ENCODE results near the gene PPM1E. TPM values are rescaled to one million over a fixed set of nuclear protein-coding genes. Genes with fewer than 3 reads are reported as not detected.
"Not testable (repeated sequence)": the region's sequence is repeated elsewhere in the genome, so short reads cannot be mapped to it uniquely, and the experiment has no call there.

The PPM1E gene
- total and polyA plus RNA-seq, 2 experiments from 2014 or later, result not detected

GRCh38 chr17:58947411-58947810, 191.8 kb downstream of the PPM1E start:
- Histone ChIP-seq H3K9ac (no peak overlapping the region), H3K9me3 (ENCODE audit: low read depth) (no peaks in the 10 kb centered on the region), H4K20me1 (ENCODE audit: insufficient read depth) (no peaks in the 10 kb centered on the region), H3K79me2 (ENCODE audit: insufficient read depth) (no peaks in the 10 kb centered on the region), H3K36me3 (ENCODE audit: low read depth) (no peaks in the 10 kb centered on the region), H3K4me2 (ENCODE audit: unreplicated experiment) (no peak overlapping the region), H3K27me3 (replicated peaks; ENCODE audit: insufficient read depth) (no peaks in the 10 kb centered on the region), H3F3A (ENCODE audit: insufficient read depth) (no peaks in the 10 kb centered on the region), H3K4me3 (no peak overlapping the region), H2AFZ (no peak overlapping the region), H3K9me2 (ENCODE audit: insufficient read depth) (no peaks in the 10 kb centered on the region), H3K27ac (no peak overlapping the region), H3K4me1 (ENCODE audit: insufficient read depth) (no peaks in the 10 kb centered on the region)
- in situ Hi-C loops (cut with MboI), result no loop called here
- 39 to 50% methylated on average over 2 to 3 of the region's 3 CpGs for WGBS, 2 experiments (ENCODE audit: low coverage in 1 of 2, low lambda C conversion rate in 2 of 2, missing lambda C conversion rate in 2 of 2)
- no peak for DNase-seq
- TF ChIP-seq EZH2 (IDR thresholded peaks at IDR 0.05; ENCODE audit: insufficient read depth, poor library complexity, severe bottlenecking), result no peak
- TF ChIP-seq EZH2phosphoT487 (IDR thresholded peaks at IDR 0.05; ENCODE audit: insufficient read depth, low read depth), result no peak

- H3K27ac ChIP-seq, result no peak overlapping the region
- no peaks in the 10 kb centered on the region for H3K36me3 ChIP-seq (ENCODE audit: low read depth)
- no peak overlapping the region for H2AFZ ChIP-seq
- H3K4me2 ChIP-seq (ENCODE audit: unreplicated experiment), result no peak overlapping the region
- H3K4me1 ChIP-seq (ENCODE audit: insufficient read depth), result no peaks in the 10 kb centered on the region
- H3F3A ChIP-seq (ENCODE audit: insufficient read depth), result no peaks in the 10 kb centered on the region
- in situ Hi-C loops (cut with MboI), result no loop called here
- no peaks in the 10 kb centered on the region for H3K9me3 ChIP-seq (ENCODE audit: low read depth)
- H3K79me2 ChIP-seq (ENCODE audit: insufficient read depth), result no peaks in the 10 kb centered on the region
- DNase-seq, result no peak
- no peak for TF ChIP-seq EZH2 (IDR thresholded peaks at IDR 0.05; ENCODE audit: insufficient read depth, poor library complexity, severe bottlenecking)
- TF ChIP-seq EZH2phosphoT487 (IDR thresholded peaks at IDR 0.05; ENCODE audit: insufficient read depth, low read depth), result no peak
- H3K9ac ChIP-seq, result no peak overlapping the region
- 61 to 66% methylated on average over 3 of the region's 3 CpGs for WGBS, 2 experiments (ENCODE audit: low coverage in 1 of 2, low lambda C conversion rate in 2 of 2, missing lambda C conversion rate in 2 of 2)
- no peak overlapping the region for H3K4me3 ChIP-seq
- no peaks in the 10 kb centered on the region for H3K9me2 ChIP-seq (ENCODE audit: insufficient read depth)
- H3K27me3 ChIP-seq (replicated peaks; ENCODE audit: insufficient read depth), result no peaks in the 10 kb centered on the region
- H4K20me1 ChIP-seq (ENCODE audit: insufficient read depth), result no peaks in the 10 kb centered on the region
Measured at GRCh38 chr17:58947824-58948223, 192.2 kb downstream of the PPM1E start.

- H3K27ac ChIP-seq; H2AFZ ChIP-seq; in situ Hi-C loops (cut with MboI); H3K36me3 ChIP-seq (ENCODE audit: low read depth); H3K9me3 ChIP-seq (ENCODE audit: low read depth); H3K9me2 ChIP-seq (ENCODE audit: insufficient read depth); H3K79me2 ChIP-seq (ENCODE audit: insufficient read depth); H3K9ac ChIP-seq; H3K4me3 ChIP-seq; DNase-seq; H3K4me2 ChIP-seq (ENCODE audit: unreplicated experiment); H3K27me3 ChIP-seq (replicated peaks; ENCODE audit: insufficient read depth); H4K20me1 ChIP-seq (ENCODE audit: insufficient read depth): not testable (repeated sequence)
- Histone ChIP-seq H3F3A (ENCODE audit: insufficient read depth) (peaks cover 13% of the 10 kb centered on the region), H3K4me1 (ENCODE audit: insufficient read depth) (peaks cover 11% of the 10 kb centered on the region)
- WGBS, 2 experiments (ENCODE audit: low coverage in 1 of 2, low lambda C conversion rate in 2 of 2, missing lambda C conversion rate in 2 of 2), result 21 to 31% methylated on average over 2 of the region's 2 CpGs
Measured at GRCh38 chr17:58954358-58954757, 198.7 kb downstream of the PPM1E start.

GRCh38 chr17:58956997-58957724, 201.5 kb downstream of the PPM1E start:
- Histone ChIP-seq H3K79me2 (ENCODE audit: insufficient read depth) (no peaks in the 10 kb centered on the region), H3K27ac (no peak overlapping the region), H2AFZ (no peak overlapping the region), H3K36me3 (ENCODE audit: low read depth) (no peaks in the 10 kb centered on the region), H3F3A (ENCODE audit: insufficient read depth) (peaks cover 13% of the 10 kb centered on the region), H4K20me1 (ENCODE audit: insufficient read depth) (no peaks in the 10 kb centered on the region), H3K4me3 (no peak overlapping the region), H3K9me2 (ENCODE audit: insufficient read depth) (no peaks in the 10 kb centered on the region), H3K27me3 (replicated peaks; ENCODE audit: insufficient read depth) (no peaks in the 10 kb centered on the region), H3K9ac (no peak overlapping the region), H3K4me1 (ENCODE audit: insufficient read depth) (peaks cover 11% of the 10 kb centered on the region), H3K4me2 (ENCODE audit: unreplicated experiment) (peak overlapping the region; percentile 16), H3K9me3 (ENCODE audit: low read depth) (no peaks in the 10 kb centered on the region)
- 44 to 47% methylated on average over 2 of the region's 2 CpGs for WGBS, 2 experiments (ENCODE audit: low coverage in 1 of 2, low lambda C conversion rate in 2 of 2, missing lambda C conversion rate in 2 of 2)
- in situ Hi-C loops (cut with MboI), result no loop called here
- peak; percentile 41 for DNase-seq
- no peak for TF ChIP-seq EZH2phosphoT487 (IDR thresholded peaks at IDR 0.05; ENCODE audit: insufficient read depth, low read depth)
- no peak for TF ChIP-seq EZH2 (IDR thresholded peaks at IDR 0.05; ENCODE audit: insufficient read depth, poor library complexity, severe bottlenecking)

- in situ Hi-C loops (cut with MboI), result not testable (repeated sequence)
- WGBS, 2 experiments (ENCODE audit: low coverage in 1 of 2, low lambda C conversion rate in 2 of 2, missing lambda C conversion rate in 2 of 2), result 63 to 100% methylated on average over 1 of the region's 1 CpG
Measured at GRCh38 chr17:58957725-58958073, 202.0 kb downstream of the PPM1E start.

More at GRCh38 chr17:58957725-58958073, 202.0 kb downstream of the PPM1E start:
- not testable (repeated sequence) for H3K27ac ChIP-seq; H3K79me2 ChIP-seq (ENCODE audit: insufficient read depth); H3K9me2 ChIP-seq (ENCODE audit: insufficient read depth); H3K9me3 ChIP-seq (ENCODE audit: low read depth); H3K9ac ChIP-seq; H4K20me1 ChIP-seq (ENCODE audit: insufficient read depth); H3K27me3 ChIP-seq (replicated peaks; ENCODE audit: insufficient read depth); H2AFZ ChIP-seq; H3K36me3 ChIP-seq (ENCODE audit: low read depth); H3K4me3 ChIP-seq; H3K4me2 ChIP-seq (ENCODE audit: unreplicated experiment); DNase-seq
- peaks cover 13% of the 10 kb centered on the region for H3F3A ChIP-seq (ENCODE audit: insufficient read depth)
- H3K4me1 ChIP-seq (ENCODE audit: insufficient read depth), result peaks cover 11% of the 10 kb centered on the region
